ENCODE measurements around the gene GFI1. TPM values are rescaled to one million over a fixed set of nuclear protein-coding genes. Genes with fewer than 3 reads are reported as not detected.

The GFI1 gene
- total and polyA plus RNA-seq, 2 experiments from 2014 or later: 0.21 TPM; not detected in 1

DNA sequence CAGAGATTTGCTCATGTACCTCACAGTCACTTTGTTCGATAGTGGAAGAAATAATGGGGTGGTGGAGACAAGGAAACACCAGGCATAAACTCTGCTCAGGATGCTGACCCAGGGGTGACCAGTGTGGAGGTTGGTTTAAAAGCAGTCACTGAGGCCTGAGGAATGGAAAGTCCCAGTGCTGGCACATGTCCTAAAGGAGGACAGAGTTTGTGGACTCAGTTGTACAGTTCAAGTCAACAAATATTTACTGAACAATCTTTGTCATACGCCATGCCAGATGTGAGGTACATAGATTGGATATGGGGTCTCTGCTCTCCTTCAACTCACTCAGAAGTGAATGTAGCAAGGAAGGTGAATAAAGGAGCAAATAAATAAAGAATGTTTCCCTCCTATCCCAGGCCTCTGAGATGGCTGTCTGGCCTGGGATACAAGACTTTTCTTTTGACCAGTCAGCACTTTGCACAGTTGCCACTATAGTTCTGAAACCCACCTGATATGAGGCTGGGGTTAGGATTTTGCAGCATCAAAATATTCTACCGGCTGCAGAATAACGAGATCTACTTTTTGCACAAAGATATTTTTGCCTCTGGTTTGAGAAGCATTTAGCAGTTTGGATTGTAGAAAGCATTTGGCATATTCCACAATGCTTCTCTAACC is 7.9 kb upstream of the GFI1 start:
- H4K20me1 ChIP-seq (replicated peaks; ENCODE audit: insufficient read depth): no peaks in the 10 kb centered on the region
- TF ChIP-seq, protein P1, sequence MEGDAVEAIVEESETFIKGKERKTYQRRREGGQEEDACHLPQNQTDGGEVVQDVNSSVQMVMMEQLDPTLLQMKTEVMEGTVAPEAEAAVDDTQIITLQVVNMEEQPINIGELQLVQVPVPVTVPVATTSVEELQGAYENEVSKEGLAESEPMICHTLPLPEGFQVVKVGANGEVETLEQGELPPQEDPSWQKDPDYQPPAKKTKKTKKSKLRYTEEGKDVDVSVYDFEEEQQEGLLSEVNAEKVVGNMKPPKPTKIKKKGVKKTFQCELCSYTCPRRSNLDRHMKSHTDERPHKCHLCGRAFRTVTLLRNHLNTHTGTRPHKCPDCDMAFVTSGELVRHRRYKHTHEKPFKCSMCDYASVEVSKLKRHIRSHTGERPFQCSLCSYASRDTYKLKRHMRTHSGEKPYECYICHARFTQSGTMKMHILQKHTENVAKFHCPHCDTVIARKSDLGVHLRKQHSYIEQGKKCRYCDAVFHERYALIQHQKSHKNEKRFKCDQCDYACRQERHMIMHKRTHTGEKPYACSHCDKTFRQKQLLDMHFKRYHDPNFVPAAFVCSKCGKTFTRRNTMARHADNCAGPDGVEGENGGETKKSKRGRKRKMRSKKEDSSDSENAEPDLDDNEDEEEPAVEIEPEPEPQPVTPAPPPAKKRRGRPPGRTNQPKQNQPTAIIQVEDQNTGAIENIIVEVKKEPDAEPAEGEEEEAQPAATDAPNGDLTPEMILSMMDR (conservative IDR thresholded peaks at IDR 0.05; ENCODE audit: low read depth in 2 of 2): no peak
- TF ChIP-seq, protein P2, sequence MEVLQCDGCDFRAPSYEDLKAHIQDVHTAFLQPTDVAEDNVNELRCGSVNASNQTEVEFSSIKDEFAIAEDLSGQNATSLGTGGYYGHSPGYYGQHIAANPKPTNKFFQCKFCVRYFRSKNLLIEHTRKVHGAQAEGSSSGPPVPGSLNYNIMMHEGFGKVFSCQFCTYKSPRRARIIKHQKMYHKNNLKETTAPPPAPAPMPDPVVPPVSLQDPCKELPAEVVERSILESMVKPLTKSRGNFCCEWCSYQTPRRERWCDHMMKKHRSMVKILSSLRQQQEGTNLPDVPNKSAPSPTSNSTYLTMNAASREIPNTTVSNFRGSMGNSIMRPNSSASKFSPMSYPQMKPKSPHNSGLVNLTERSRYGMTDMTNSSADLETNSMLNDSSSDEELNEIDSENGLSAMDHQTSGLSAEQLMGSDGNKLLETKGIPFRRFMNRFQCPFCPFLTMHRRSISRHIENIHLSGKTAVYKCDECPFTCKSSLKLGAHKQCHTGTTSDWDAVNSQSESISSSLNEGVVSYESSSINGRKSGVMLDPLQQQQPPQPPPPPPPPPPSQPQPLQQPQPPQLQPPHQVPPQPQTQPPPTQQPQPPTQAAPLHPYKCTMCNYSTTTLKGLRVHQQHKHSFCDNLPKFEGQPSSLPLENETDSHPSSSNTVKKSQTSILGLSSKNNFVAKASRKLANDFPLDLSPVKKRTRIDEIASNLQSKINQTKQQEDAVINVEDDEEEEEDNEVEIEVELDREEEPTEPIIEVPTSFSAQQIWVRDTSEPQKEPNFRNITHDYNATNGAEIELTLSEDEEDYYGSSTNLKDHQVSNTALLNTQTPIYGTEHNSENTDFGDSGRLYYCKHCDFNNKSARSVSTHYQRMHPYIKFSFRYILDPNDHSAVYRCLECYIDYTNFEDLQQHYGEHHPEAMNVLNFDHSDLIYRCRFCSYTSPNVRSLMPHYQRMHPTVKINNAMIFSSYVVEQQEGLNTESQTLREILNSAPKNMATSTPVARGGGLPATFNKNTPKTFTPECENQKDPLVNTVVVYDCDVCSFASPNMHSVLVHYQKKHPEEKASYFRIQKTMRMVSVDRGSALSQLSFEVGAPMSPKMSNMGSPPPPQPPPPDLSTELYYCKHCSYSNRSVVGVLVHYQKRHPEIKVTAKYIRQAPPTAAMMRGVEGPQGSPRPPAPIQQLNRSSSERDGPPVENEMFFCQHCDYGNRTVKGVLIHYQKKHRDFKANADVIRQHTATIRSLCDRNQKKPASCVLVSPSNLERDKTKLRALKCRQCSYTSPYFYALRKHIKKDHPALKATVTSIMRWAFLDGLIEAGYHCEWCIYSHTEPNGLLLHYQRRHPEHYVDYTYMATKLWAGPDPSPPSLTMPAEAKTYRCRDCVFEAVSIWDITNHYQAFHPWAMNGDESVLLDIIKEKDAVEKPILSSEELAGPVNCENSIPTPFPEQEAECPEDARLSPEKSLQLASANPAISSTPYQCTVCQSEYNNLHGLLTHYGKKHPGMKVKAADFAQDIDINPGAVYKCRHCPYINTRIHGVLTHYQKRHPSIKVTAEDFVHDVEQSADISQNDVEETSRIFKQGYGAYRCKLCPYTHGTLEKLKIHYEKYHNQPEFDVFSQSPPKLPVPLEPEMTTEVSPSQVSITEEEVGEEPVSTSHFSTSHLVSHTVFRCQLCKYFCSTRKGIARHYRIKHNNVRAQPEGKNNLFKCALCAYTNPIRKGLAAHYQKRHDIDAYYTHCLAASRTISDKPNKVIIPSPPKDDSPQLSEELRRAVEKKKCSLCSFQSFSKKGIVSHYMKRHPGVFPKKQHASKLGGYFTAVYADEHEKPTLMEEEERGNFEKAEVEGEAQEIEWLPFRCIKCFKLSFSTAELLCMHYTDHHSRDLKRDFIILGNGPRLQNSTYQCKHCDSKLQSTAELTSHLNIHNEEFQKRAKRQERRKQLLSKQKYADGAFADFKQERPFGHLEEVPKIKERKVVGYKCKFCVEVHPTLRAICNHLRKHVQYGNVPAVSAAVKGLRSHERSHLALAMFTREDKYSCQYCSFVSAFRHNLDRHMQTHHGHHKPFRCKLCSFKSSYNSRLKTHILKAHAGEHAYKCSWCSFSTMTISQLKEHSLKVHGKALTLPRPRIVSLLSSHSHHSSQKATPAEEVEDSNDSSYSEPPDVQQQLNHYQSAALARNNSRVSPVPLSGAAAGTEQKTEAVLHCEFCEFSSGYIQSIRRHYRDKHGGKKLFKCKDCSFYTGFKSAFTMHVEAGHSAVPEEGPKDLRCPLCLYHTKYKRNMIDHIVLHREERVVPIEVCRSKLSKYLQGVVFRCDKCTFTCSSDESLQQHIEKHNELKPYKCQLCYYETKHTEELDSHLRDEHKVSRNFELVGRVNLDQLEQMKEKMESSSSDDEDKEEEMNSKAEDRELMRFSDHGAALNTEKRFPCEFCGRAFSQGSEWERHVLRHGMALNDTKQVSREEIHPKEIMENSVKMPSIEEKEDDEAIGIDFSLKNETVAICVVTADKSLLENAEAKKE (CRISPR knock-in tag; IDR thresholded peaks at IDR 0.05): no peak
- TF ChIP-seq CREB1 (CRISPR knock-in tag; IDR thresholded peaks at IDR 0.05; ENCODE audit: low read depth) (no peak), EZH2phosphoT487 (IDR thresholded peaks at IDR 0.05; ENCODE audit: unreplicated experiment) (no peak), POLR2AphosphoS5 (IDR thresholded peaks at IDR 0.05; ENCODE audit: low read depth) (no peak), STAT1 (IDR thresholded peaks at IDR 0.05; ENCODE audit: unreplicated experiment) (no peak), JUNB (IDR thresholded peaks at IDR 0.05; ENCODE audit: unreplicated experiment) (no peak), ZNF331 (CRISPR knock-in tag; IDR thresholded peaks at IDR 0.05; ENCODE audit: low read depth) (no peak), EZH2 (IDR thresholded peaks at IDR 0.05; ENCODE audit: low read depth, unreplicated experiment) (no peak), ZNF114 (CRISPR knock-in tag; IDR thresholded peaks at IDR 0.05) (no peak), NANOG (IDR thresholded peaks at IDR 0.05; ENCODE audit: borderline replicate concordance) (no peak)
- TF ChIP-seq, protein P3, sequence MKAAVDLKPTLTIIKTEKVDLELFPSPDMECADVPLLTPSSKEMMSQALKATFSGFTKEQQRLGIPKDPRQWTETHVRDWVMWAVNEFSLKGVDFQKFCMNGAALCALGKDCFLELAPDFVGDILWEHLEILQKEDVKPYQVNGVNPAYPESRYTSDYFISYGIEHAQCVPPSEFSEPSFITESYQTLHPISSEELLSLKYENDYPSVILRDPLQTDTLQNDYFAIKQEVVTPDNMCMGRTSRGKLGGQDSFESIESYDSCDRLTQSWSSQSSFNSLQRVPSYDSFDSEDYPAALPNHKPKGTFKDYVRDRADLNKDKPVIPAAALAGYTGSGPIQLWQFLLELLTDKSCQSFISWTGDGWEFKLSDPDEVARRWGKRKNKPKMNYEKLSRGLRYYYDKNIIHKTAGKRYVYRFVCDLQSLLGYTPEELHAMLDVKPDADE (IDR thresholded peaks at IDR 0.05): no peak
- TF ChIP-seq, protein P4, sequence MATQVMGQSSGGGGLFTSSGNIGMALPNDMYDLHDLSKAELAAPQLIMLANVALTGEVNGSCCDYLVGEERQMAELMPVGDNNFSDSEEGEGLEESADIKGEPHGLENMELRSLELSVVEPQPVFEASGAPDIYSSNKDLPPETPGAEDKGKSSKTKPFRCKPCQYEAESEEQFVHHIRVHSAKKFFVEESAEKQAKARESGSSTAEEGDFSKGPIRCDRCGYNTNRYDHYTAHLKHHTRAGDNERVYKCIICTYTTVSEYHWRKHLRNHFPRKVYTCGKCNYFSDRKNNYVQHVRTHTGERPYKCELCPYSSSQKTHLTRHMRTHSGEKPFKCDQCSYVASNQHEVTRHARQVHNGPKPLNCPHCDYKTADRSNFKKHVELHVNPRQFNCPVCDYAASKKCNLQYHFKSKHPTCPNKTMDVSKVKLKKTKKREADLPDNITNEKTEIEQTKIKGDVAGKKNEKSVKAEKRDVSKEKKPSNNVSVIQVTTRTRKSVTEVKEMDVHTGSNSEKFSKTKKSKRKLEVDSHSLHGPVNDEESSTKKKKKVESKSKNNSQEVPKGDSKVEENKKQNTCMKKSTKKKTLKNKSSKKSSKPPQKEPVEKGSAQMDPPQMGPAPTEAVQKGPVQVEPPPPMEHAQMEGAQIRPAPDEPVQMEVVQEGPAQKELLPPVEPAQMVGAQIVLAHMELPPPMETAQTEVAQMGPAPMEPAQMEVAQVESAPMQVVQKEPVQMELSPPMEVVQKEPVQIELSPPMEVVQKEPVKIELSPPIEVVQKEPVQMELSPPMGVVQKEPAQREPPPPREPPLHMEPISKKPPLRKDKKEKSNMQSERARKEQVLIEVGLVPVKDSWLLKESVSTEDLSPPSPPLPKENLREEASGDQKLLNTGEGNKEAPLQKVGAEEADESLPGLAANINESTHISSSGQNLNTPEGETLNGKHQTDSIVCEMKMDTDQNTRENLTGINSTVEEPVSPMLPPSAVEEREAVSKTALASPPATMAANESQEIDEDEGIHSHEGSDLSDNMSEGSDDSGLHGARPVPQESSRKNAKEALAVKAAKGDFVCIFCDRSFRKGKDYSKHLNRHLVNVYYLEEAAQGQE (IDR thresholded peaks at IDR 0.05; ENCODE audit: unreplicated experiment): no peak
- no peak for DNase-seq (ENCODE audit: low spot score)
- peaks cover 1% of the 10 kb centered on the region for H3K27me3 Mint-ChIP-seq (ENCODE audit: insufficient read depth, low read depth, poor library complexity)
- no peaks in the 10 kb centered on the region for H3K4me1 ChIP-seq (ENCODE audit: insufficient read depth)
- H3K9me3 Mint-ChIP-seq: no peaks in the 10 kb centered on the region
- no peaks in the 10 kb centered on the region for H3K4me1 Mint-ChIP-seq
- H3K79me2 ChIP-seq (replicated peaks; ENCODE audit: insufficient read depth): no peaks in the 10 kb centered on the region
- no peak overlapping the region for H3K4me3 Mint-ChIP-seq
- no peaks in the 10 kb centered on the region for H3K36me3 ChIP-seq (ENCODE audit: insufficient read depth)
- no peaks in the 10 kb centered on the region for H3K36me3 Mint-ChIP-seq (ENCODE audit: low read depth)
- H3K27me3 ChIP-seq (ENCODE audit: insufficient read depth): peaks cover 13% of the 10 kb centered on the region
- no peaks in the 10 kb centered on the region for H3K9me2 ChIP-seq (ENCODE audit: insufficient read depth)
- no peak for ATAC-seq
- no peak overlapping the region for H3K27ac ChIP-seq (ENCODE audit: low read depth)
- H2AFZ ChIP-seq: no peak overlapping the region
- no peak overlapping the region for H3K4me3 ChIP-seq
- H3K4me2 ChIP-seq: no peak overlapping the region
- no peaks in the 10 kb centered on the region for H3F3A ChIP-seq (replicated peaks; ENCODE audit: low read depth)
- H3K27ac Mint-ChIP-seq: no peak overlapping the region
